Activated CD4-positive, alpha-beta T cell treated with anti-CD3 and anti-CD28 coated beads for 1 hour (primary cell): Measurements from ENCODE around the gene CARD14.
"Not testable (repeated sequence)": the region's sequence is repeated elsewhere in the genome, so short reads cannot be mapped to it uniquely, and the experiment has no call there.

Experiments used
- DNase-seq: peaks from one replicate; pipeline ENCODE4 v3.0.0-alpha.2; 2020

Gene CARD14

DNA sequence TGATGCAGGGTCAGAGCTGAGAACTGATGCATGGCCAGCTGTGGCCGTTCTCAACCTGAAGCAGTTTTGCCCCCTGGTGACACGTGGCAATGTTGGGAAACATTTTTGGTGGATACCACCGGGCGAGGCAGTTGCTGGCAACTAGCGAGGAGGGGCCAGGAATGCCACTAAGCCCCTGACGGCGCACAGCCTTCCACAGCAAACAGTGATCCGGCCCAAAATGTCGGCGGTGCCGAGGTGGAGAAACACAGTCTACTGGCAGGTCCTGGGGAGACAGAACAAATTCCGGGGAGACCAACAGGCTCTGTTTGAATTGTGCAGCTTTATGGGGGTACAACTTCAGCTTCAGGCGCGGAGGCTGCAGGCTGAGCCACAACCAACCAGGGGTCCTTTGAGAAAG is 58.6 kb downstream of the CARD14 start:
- DNase-seq, result no peak

DNA sequence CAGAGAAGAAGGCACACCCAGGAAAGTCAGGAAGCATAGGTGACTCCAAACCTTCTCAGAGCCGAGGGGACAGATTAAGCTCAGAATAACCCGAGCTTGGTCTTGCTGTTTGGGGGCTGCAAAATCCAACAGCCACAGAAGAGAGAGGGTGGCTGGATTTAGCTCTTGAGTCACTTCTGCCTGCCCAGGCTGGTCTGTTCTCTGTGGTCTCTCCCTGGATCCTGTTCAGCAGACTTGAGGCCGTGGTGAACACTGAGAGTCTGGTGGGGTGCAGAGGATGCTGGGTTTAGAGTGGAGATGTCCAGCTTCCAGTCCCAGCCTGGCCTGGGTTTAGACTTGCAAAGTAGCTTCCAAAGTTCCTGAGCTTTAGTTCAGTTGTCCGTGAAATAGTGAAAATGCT is 59.2 kb downstream of the CARD14 start:
- no peak for DNase-seq

DNA sequence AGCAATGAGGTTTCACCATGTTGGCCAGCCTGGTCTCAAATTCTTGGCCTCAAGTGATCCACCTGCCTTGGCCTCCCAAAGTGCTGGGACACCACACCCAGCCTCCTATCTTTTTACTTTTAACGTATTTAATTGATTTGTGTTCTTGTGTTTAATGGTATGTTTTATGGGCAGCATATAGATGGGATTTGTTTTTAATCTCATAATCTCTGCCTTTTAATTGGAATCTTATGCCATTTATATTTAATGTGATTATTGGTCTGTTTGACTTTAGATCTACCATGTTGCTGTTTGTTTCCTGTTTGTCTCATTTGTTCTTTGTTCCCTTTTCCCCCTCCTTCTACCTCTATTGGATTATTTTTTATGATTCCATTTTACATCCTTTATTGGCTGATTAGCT is 62.6 kb downstream of the CARD14 start:
- no peak for DNase-seq

DNA sequence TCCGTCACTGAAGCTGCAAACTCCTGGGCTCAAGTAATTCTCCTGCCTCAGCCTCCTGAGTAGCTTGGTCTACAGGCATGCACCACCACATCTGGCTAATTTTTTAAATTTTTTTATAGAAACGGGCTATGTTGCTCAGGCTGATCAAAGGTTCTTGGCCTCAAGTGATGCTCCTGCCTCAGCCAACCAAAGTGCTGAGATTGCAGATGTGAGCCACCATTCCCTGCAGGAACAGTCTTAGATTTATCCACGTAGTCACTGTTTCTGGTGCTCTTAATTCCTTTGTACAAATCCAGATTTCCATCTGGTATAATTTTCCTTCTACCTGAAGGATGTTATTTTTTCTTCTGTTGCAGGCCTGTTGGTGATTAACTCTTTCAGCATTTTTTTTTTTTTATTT is 63.4 kb downstream of the CARD14 start:
- no peak for DNase-seq

DNA sequence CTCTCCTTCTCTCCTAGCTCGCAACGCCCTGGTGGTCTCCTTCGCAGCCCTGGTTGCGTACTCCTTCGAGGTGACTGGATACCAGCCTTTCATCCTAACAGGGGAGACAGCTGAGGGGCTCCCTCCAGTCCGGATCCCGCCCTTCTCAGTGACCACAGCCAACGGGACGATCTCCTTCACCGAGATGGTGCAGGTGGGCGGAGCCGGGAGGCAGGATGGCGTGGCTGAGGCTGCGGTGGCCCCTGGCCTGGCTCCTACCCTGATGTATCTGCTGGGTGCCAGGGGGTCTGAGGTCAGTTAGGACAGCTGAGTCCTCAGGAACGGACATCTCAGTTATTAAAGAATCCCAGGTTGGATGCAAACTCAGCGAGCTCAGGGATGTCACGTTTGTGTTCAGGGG is 67.1 kb downstream of the CARD14 start:
- no peak for DNase-seq

DNA sequence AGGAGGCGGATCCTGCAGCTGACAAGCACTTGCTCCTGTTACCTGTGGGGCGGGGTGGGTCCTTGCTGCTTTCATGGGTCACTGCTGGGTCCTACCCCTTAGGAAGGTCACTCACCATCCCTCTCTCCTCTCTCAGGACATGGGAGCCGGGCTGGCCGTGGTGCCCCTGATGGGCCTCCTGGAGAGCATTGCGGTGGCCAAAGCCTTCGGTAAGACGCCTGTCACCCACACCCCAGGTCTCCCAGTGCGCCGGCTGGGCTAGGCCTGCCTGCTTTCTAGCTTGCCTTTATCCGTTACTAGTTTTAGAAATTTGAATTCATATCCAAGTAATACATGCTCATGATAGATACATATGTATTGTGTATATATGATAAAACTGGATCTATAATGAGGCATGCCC is 67.6 kb downstream of the CARD14 start:
- DNase-seq, result no peak

DNA sequence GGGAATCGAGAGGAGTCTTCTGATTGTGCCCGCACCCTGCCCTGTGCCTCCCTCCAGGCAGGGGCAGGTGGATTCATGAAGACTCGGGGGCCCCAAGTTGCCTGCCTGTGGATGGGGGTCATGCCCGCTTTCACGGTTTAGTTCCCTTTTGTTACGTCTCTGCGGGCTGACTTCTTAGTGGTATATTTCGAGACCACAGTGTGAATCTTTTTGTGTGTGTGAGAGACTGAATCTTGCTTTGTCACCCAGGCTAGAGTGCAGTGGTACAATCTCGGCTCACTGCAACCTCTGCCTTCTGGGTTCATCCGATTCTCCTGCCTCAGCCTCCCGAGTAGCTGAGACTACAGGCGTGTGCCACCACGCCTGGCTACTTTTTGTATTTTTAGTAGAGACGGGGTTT is 72.7 kb downstream of the CARD14 start:
- DNase-seq, result no peak

DNA sequence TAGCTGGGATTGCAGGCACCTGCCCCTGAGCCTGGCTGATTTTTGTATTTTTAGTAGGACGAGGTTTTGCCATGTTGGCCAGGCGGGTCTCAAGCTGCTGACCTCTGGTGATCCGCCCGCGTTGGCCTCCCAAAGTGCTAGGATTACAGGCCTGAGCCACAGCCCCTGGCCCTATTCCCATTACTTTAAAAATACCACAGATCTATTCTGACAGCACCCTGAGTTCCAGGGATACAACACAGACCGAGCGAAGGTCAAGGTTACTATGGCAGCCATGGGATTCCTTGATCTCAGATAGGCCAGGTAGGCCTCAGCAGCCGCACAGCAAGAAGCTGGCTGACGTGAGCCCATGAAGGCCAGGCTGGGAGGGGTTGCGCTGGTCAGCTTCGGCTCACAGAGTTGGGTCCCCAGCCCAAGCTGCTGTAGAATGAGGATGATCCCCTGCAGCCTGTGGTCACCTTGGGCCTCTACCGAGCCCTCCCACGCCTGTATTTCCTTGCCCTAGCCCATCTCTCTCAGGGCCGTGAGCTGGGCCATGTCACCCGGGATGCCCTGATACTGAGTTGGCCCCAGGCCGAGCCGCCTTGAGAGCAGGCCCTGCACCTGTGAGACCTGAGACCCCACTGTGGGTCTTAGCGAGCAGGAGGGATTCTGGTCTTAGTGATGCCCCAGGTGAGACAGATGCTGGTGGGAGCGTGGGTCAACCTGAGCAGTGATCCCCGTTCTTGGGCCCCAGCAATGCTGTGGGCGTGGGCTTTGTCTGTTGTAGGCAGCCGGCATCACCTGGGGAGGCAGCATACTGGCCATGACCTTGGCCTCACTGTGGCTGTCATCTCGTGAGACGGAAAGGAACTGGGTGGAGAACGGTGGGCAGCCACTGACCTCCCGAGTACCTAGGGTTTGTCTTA is 74.0 kb downstream of the CARD14 start:
- DNase-seq, result no peak

DNA sequence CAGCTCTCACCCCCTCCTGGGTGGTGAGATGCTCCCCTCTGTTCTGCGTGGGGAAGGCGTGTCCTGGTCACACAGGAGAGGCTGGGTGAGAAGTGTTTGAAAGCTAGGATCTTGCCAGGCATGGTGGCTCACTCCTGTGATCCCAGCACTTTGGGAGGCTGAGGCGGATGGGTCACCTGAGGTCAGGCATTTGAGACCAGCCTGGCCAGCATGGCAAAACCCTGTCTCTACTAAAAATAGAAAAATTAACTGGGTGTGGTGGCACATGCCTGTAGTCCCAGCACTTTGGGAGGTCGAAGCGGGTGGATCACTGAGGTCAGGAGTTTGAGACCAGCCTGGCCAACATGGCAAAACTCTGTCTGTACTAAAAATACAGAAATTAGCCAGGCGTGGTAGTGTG is 74.6 kb downstream of the CARD14 start:
- DNase-seq, result not testable (repeated sequence)

DNA sequence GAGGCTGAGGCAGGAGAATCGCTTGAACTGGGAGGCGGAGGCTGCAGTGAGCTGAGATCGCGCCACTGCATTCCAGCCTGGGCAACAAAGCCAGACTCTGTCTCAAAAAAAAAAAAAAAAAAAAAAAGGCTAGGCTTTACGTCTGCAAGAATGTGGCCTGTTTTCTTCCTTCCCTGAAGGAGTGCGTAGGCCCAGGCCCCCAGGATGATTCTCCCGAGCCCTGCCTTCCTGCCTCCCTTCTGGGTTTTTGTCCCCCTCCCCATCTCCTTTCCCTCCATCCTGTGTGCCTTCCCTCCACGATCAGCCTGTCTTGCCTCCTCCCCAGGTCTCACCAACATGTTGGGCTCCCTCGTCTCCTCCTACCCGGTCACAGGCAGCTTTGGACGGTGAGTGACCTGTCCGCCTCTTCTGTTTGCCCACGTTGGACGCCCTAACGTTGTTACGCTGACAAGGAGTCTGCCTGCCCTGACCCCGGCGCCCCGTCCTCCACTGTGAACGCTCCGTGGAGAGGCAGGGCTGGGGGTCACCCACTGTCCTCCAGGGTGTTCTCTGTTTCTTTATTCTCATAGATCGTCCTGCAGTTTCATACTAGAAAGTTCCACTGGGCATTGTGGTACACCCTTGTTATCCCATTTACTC is 75.2 kb downstream of the CARD14 start:
- no peak for DNase-seq

DNA sequence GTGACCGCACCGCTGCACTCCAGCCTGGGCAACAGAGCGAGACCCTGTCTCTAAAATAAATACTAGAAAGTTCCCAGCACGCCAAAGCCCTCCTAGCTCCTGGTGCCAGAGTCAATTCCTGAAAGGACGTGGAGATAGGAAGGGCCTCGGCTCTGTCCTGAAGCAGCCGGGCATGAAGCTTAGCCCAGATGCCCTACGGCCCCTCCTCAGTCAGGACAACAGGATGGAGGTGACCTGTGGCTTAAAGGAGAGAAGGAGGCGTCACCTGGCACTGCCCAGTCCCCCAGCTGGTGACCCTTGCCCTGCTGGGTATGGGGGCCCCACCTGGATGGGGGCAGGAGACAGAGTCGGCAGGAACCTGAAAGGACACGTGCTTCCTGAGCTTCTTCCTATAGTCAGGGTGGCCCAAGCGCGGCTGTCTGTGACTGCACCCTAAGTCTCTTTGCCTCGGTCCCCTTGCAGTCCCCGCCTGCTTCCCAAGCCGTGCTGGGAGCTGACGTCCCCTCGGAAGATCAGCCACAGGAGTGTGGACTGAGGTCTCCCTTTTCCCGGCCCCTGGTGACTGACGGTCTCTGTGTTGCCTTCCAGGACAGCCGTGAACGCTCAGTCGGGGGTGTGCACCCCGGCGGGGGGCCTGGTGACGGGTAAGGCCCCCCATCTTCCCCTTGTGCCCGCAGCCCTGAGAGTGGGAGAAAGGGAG is 75.9 kb downstream of the CARD14 start:
- no peak for DNase-seq

DNA sequence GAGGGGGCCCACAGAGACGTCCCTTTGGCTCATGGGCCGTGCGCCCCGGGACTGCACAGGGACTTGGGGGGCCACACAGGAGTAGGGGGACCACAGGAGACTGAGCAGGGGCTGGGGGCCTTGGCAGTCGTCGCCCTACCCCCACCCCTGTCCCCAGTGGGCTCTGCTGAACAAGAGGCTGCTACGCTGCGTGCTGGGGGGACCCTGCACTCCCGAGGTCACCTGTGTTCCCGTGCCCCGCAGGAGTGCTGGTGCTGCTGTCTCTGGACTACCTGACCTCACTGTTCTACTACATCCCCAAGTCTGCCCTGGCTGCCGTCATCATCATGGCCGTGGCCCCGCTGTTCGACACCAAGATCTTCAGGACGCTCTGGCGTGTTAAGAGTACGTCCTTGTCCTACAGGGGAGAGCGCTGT is 76.4 kb downstream of the CARD14 start:
- no peak for DNase-seq

DNA sequence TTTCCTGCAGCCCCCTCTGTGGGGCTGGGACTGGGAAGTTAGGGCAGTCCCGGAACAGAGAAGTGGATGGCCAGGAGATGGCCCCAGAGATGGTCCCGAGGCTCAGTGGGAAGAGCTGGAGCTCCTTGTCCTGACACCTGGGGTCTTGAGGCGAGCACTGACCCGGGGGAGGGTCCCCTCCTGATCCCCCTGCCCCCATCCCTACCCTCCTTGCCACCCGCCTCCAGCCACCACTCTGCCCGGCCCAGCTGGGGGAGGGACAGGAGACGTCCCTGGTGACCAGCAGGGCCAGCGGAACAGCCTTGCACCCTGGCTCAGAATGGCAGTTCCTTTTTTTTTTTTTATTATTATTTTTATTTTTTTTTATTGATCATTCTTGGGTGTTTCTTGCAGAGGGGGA is 76.9 kb downstream of the CARD14 start:
- DNase-seq, result no peak

DNA sequence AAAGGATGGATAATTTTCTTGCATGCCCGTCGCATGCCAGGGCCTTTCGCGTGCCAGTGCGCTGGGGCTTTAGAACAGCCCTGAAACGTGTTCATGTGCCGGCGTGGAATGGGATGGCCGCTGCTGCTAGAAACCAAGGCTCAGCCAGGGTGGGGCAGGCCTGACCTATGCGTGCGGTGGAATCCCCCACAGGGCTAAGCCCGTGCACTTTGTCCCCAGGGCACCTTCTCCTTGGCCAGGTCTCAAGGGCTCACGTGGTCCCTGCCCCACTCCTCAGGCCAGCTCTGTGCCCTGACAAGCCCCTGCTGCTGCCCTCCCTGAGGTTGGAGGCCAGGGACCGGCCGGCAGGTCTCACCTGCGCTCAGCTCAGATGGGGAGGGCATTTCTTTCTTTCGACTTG is 77.7 kb downstream of the CARD14 start:
- DNase-seq, result no peak

DNA sequence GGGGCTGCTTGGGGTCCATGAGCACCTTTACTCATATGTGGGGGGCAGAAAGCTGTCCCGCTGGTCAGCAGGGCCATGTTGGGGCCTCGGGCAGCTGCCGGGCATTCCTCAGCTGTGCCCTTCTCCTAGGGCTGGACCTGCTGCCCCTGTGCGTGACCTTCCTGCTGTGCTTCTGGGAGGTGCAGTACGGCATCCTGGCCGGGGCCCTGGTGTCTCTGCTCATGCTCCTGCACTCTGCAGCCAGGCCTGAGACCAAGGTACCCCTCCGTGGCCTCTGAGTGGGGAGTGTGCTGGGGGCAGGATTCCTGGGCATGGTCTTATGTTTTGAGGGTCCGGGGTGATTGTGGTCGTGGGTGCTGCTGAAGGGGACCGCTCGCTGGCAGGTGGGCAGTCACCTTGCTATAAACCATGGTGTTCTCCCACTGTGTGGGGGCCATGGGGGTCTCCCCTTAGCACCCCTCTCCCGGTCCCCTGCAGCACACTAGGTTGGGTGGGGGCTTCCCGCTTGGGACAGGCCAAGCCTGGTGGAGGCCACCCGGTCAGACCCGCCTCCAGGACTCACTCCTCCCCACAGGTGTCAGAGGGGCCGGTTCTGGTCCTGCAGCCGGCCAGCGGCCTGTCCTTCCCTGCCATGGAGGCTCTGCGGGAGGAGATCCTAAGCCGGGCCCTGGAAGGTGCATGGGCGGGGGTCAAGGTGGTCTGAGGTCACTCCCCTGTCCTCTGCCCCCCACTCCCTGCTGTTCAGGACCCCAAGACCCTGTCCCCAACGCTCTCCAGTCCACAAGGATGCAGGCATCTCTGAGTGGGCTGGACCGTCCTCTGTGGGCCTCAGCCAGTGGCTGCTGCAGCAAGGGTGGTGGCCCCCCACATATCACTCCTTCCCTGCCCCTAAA is 78.4 kb downstream of the CARD14 start:
- DNase-seq, result no peak

DNA sequence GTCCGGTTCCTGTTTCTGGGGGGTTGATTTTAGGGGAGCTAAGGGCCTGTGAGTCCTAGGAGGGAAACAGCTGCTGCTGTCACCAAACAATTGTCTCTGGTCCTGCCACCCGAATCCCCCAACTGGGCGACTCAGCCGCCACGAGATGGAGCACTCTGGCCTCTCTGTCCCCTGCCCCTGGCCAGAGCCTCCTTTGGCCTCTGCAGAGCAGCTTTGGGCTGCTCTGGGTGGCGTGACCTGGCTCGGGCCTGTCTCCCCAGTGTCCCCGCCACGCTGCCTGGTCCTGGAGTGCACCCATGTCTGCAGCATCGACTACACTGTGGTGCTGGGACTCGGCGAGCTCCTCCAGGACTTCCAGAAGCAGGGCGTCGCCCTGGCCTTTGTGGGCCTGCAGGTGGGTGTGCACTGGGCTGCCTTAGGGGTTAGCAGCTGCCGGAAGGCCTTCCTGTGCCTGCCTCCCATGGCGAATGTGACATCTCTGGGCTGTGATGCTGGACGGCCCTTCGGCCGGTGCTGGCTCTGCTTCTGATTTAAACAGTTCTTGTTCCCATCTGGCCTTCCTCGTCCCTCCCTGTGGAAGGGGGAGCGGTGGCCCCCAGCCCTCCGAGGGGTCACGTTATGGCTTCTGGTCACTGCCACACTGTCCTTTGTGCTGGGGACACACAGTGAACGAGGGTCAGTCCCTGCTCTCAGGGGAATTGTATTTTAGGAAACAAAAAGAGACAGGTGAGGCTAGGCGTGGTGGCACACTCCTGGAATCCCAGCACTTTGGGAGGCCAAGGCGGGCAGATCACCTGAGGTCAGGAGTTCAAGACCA is 79.3 kb downstream of the CARD14 start:
- no peak for DNase-seq

DNA sequence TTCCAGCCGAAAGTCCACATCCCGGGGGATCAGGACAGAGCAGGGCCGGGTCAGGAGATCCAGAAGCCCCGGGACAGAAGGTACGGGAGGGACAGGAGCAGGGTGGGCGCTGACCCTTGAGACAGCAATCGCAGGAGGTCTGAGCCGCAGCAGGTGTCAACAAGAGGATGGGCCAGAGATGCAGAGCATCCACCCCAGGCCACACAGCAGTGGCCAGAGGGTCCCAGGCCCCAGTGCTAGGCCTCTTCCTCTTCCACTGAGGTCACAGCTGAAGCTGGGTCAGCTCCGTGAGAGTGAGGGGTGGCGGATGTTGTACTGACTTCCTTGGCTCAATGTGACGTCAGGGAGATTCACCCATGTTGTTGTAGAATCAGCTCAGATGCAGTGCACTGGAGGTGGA is 82.1 kb downstream of the CARD14 start:
- no peak for DNase-seq

DNA sequence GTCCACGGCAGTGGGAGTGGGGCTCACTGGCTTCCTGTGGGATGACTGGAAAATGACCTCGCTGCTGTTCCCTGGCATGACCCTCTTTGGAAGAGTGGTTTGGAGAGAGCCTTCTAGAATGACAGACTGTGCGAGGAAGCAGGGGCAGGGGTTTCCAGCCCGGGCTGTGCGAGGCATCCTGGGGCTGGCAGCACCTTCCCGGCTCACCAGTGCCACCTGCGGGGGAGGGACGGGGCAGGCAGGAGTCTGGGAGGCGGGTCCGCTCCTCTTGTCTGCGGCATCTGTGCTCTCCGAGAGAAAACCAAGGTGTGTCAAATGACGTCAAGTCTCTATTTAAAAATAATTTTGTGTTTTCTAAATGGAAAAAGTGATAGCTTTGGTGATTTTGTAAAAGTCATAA is 83.0 kb downstream of the CARD14 start:
- peak; percentile 84 for DNase-seq

DNA sequence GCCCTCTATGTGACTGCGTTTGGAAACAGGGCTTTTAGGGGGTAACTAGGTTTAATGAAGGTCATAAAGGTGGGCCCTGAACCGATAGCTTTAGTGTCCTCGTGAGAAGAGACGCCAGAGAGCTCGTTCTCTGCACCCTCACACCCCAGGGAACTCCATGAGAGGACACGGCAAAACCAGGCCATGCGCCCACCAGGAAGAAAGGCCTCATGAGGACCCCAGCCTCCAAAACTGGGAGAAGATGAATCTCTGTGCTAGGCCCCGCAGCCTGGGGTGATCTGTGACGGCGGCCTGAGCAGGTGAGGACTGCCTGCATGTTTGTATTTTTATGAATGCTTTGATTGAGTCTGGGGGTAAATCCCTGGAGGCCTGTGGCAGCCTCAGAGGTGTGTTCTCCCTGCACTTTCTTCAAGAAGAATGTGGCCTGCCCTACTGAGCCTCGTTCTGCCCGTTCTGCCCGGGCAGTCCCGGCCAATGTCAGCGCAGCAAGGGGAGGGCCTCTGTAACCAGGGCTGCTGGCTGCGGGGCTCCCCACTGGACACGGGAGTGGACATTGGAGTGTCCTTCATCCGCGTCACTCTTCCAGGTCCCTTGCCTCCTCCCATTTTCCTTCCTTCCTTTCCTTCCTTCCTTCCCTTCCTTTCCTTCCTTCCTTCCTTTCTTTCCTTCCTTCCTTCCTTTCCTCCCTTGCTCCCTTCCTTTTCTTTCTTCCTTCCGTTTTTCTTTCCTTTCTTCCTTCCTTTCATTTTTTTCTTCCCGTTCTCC is 84.0 kb downstream of the CARD14 start:
- no peak for DNase-seq

DNA sequence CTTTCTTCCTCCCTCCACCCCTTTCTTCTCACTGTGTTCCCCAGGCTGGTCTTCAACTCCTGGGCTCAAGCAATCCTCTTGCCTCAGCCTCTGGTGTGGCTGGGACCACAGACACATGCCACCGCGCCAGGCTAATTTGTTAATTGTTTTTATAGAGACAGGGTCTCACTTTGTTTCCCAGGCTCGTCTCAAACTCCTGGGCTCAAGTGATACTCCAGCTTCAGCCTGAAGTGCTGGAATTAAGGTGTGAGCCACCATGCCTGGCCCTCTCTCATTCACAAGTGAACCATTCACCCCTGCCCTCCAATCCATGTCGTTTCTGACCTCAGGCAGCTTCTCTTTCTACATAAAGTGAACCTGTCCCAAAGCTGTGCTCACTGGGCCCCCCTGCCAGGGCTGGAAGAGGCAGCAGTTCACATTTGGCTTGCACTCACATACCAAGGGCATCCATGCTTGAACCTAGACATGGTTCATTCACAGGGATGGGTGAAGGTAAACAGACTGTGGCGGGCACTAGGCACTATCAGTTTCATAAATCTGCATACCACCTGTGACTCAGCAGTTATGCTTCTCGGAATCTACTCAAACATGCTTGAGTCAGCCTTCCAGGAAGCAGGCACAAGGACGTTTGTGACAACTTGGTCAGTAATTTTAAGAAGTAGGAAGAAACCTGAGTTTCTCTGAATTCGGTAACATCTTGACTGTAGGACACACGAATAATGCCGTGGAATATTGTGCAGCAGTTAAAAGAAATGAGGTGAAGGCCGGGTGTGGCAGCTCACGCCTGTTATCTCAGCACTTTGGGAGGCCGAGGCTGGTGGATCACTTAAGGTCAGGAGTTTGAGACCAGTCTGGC is 84.8 kb downstream of the CARD14 start:
- peak; percentile 28 for DNase-seq
